HG03469 (cell line): ENCODE data around the gene CFAP157.

Experiments
- ATAC-seq: cut with Tn5 transposase; IDR thresholded peaks from one replicate; pipeline ENCODE4 v1.9.1; 2021; ENCODE audit warnings: mild to moderate bottlenecking, moderate library complexity, moderate number of reproducible peaks; ENCODE audit not compliant: unreplicated experiment

The CFAP157 gene

GRCh38 chr9:127758843-127759242, 52.1 kb downstream of the CFAP157 start:
- ATAC-seq, result no peak

- no peak for ATAC-seq
These were observed 54.3 kb downstream of the CFAP157 start for GRCh38 chr9:127761061-127761460.

GRCh38 chr9:127761491-127761956, 54.7 kb downstream of the CFAP157 start:
- ATAC-seq, result no peak

- no peak for ATAC-seq
These were observed 55.4 kb downstream of the CFAP157 start for GRCh38 chr9:127762111-127762676.

GRCh38 chr9:127763918-127764384, 57.2 kb downstream of the CFAP157 start:
- peak; percentile 38 for ATAC-seq

DNA sequence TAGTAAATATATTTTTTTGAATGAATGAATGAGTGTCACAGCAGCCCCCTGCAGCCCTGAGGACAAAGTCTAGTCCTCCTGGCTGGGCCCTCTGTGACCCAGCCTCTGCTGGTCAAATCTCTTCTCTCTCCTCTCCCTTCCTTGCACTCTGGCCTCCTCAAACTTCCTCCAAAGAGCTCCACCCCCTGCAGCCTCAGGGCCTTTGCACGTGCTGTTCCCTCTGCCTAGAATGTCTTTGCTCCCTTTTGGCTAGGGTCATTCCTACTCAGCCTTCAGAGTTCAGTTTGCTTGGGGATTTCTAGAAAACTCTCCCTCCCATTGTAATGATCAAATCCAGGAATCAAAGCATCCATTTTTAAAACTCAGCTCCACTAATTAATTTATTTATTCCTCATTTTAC, 58.6 kb downstream of the CFAP157 start:
- no peak for ATAC-seq
